Esophagus muscularis mucosa (tissue), 4 donors: ENCODE measurements around the gene GMDS.

Source experiments
- CTCF ChIP-seq, 3 experiments: fragments of 200-600 bp in 2 of 3; fragments of 450-650 bp in 1 of 3; sonication (generic) in 2 of 3; IDR thresholded peaks; one replicate each; pipeline ENCODE4 v1.5.1; 2017 to 2019; ENCODE audit warnings: antibody characterized with exemption in 3 of 3, mild to moderate bottlenecking in 2 of 3, moderate library complexity in 1 of 3
- EP300 ChIP-seq: sonication (generic); formaldehyde crosslinking; IDR thresholded peaks from one replicate; pipeline ENCODE4 v1.6.1; 2017; ENCODE audit warnings: antibody characterized with exemption
- POLR2A ChIP-seq: fragments of 450-650 bp; IDR thresholded peaks from one replicate; pipeline ENCODE4 v1.6.1; 2017; ENCODE audit warnings: antibody characterized with exemption, moderate library complexity, mild to moderate bottlenecking, low read depth
- POLR2AphosphoS5 ChIP-seq, 2 donors: sonication (generic); formaldehyde crosslinking; IDR thresholded peaks; one replicate each; pipeline ENCODE4 v1.6.1; 2017; ENCODE audit warnings: antibody characterized with exemption in 2 of 2

- TF ChIP-seq CTCF (IDR thresholded peaks at IDR 0.05) (no peak), POLR2AphosphoS5 (IDR thresholded peaks at IDR 0.05) (no peak), POLR2A (no peak), EP300 (no peak)
Measured at GRCh38 chr6:1634081-1634480, 611.3 kb downstream of the GMDS start.
